Hypothalamus (tissue), 51 donors: ENCODE data around the gene STK32C.

Source experiments
- DNase-seq, 51 donors: peaks; one replicate each; lab custom pipeline; 2025; lab: John Stamatoyannopoulos, UW

The STK32C gene

GRCh38 chr10:132192991-132193665 is 114.6 kb downstream of the STK32C start:
- DNase-seq: peak in 1 of 51 donors; percentile 8

DNA sequence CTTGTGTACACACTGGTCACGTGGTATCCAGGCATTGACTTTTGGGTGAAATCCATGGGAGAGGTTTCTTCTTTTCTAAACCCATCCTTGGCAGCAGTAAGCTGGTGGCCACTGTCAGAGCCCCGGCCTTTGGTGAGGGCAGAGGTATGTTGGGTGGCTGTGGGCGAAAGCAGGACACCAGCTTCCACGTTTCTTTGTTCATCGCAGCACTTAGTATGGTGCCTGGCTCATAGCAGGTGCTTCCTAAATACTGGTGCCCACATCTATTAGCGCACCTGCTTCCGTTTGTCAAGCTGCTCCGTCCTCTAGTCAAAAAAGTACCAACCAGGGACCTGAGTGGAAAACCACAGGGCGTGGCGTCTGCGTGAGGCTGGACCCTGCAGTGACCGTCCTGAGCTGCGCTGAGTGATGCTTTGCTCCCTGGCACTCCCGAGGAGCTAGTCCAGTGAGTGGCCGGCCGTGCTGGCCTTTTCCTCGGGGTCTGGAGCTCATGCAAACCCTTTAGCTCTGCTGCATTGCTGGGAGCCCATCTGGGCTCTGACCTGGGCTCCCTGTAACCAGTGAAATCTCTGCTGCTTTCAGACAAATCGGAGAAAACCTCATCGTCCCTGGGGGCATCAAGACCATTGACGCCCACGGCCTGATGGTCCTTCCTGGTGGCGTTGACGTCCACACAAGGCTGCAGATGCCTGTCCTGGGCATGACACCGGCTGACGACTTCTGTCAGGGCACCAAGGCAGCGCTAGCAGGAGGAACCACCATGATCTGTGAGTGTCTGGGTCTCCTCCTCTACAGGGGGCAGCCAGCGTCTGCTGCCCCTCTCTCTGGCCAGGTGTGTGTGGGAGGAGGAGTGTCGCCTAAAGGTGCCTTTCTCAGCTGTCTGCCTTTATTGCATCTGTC is 115.4 kb downstream of the STK32C start:
- DNase-seq: no peak

DNA sequence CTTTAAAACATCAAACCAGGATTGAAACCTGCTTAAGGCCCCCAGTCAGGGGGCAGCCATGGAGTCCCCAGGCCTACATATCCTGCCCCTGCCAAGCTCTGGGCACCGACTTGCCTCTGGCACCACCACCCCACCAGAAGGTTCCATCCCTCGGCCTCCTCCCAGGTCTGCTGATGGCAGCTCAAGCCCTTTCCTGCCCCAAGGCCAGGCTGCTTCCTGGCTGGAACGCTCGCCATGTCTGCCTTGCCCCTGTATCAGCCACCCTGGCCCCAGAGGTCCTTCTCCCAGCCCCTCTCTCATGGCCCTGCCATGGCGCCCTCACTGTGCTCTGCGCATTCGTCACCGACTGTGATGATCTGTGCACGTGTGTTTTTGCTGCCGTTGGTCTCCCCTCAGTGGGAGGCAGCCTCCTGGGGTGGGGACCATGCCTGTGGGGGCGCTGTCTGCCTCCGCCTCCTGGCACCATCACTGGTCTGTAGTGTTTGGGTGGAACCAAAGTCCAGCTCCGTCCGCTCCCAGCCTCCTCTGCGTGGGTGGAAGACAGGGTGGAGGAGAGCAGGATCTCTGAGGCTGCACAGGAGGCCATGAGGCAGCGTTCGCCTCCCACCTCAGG is 117.8 kb downstream of the STK32C start:
- DNase-seq: no peak

GRCh38 chr10:132189016-132189415 is 118.7 kb downstream of the STK32C start:
- no peak for DNase-seq

GRCh38 chr10:132188331-132188730 is 119.4 kb downstream of the STK32C start:
- DNase-seq: peak in 3 of 51 donors; percentile 28 to 40 (median 38)

GRCh38 chr10:132187430-132188138 is 120.2 kb downstream of the STK32C start:
- DNase-seq: no peak

- DNase-seq: peak in 37 of 51 donors; percentile 11 to 83 (median 43)
Observed at GRCh38 chr10:132186488-132187429, 121.0 kb downstream of the STK32C start, which contains the start of gene DPYSL4. TSS of gene DPYSL4 (plus strand) at chr10:132186948. CDS start at chr10:132187064, 116 bp downstream.

DNA sequence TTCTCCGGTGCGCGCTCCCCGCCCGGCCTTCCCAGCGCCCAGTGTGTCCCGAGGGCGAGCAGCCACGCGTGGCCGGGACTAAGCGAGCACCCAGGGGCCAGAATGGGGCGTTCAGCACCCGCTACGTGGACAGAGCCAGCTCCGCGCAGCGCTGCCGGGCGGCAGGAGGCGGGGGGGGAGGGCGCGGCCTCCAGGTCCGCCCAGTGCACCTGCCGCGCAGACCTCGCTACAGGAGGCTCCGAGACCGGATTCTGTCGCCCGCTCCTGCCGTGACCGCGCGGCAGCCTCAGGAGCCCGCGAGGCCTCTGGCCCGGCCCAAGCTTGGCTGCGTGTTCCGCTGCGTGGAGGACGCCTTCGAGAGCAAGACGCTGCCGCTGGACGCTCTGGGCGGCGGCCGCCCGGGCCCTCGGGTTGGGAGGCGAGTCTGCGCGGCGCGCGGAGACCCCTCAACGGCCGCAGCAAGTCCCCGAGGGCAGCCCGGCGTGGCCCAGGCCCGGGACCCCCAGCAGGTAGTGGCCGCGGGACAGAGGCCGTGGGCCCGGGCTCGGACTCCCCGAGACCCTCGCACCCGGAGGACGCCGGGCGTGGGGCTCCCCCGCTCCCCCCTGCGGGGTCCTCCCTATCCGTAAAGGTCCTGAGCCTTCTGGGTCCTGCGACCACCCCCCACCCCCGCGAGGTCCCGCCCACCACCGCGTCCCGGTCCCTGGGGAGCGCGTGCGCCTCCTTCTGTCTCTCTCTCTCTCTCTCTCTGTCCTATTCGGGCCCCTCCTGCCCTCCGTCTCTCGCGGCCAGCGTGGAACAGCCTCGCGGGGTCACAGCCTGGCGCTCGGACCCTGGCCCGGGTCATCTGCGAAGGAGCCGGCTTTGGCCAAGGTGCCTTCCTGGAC is 121.9 kb downstream of the STK32C start:
- DNase-seq: peak in 3 of 51 donors; percentile 16 to 39 (median 22)

DNA sequence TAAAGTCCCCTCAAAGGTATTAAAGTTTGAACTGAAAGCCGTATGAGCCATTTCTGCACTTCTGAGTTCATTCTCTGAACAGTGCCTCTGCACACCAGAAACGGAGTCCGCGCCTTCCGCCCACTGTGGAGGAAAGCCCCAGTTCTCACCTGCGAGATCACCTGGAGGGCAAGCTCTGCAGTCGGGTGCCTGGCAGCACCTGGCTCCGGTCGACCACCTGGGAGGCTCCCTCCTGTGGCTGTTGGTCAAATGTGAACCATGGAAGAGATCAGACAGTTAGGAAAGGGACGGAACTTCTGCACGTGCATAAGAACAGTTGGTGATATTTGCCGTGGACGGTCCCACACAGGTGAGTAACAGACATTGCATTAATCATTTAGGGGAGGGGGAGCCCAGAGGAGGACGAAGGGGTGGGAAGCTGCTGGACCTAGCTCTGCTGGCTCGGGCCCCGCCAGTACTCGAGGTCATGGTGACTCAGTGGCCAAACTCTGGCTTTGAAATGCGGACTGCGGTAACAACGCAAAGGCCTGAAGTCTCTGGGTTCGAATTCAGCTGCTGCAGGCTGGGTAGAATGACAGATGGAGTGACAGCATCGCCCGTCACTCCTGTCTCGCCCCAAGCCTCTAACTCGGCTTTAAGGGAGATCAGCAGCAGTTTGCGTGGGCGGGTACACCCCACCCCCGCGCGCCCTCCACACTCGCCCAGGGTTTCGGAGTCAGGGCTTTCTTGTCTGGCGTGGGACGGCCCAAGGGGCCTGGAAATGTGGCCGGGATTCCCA is 122.7 kb downstream of the STK32C start:
- no peak for DNase-seq

DNA sequence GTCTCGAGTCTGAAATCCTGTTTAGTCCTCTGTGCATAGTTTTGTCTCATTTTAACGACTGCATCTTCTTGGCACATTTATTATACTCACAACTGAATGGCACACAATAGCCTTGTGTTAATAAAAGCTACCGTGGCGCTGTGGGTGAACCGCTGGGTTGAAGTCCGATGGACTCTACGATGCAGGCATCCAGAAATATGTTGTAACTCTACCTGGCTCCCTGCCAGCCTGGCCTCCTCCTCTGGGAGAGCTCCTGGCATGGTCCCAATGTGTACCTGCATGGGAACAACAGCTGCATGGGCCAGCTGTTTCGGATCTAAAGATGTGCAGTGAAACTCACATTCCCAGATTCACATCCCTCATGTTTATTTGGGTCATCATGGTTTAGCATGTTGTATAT is 124.7 kb downstream of the STK32C start:
- DNase-seq: peak in 3 of 51 donors; percentile 8 to 52 (median 20)

DNA sequence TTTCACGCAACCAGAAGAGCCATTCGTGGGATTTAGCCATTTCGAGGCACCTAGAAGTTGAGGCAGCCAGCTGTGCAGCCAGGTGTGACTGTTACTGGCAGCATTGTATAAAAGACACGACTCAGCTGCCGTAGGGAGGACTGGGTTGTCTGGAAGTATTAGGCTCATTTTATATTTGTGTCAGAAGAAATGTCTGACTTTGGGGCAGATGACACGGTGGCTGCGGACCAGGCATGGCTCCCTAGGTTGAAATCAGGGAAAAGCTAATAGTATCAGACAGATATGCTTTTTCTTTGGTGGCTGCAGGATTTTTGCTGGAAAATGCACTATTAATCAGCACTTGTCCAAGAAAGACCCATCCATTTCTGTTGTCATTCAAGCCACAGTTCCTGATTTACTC is 125.2 kb downstream of the STK32C start:
- no peak for DNase-seq

- DNase-seq: no peak
Observed at GRCh38 chr10:132181691-132182425, 125.9 kb downstream of the STK32C start.

GRCh38 chr10:132180736-132181135 is 127.0 kb downstream of the STK32C start:
- no peak for DNase-seq

DNA sequence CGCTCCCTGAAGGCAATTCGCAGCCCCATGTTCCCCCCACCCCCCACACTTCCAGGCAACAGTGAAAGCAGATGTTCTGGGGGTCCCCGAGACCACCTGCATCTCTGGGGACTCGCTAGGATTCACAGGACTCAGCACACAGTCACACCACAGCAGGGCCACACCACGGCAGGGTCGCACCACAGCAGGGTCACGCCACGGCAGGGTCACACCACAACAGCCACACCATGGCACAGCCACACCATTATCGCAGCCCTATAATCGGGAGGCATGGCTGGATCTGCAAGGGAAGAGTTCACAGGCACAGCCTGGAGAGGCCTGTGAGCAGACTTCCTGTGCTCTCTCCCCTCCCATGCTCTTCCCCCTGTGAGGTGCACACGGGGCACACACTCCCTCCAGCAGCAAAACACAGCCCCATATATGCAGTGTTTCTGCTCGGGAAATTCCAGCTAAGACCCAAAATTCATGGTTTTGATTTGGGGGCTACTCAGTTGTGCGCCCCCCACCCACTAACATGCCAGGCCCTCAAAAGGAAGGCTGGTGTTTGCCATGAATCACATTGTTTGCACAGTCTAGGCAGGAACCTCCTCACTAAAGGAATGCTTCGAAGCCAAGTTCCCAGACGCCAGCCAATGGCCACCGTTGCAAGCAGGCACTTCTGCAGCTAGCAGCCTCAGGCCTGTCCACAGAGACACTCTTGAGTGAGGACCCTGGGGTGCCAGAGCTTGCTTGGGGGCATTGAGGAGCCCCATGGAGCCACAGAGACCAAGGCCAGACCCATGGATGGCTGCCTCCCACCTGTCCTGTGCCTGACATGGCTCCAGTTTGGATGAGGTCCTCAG is 128.0 kb downstream of the STK32C start:
- no peak for DNase-seq

DNA sequence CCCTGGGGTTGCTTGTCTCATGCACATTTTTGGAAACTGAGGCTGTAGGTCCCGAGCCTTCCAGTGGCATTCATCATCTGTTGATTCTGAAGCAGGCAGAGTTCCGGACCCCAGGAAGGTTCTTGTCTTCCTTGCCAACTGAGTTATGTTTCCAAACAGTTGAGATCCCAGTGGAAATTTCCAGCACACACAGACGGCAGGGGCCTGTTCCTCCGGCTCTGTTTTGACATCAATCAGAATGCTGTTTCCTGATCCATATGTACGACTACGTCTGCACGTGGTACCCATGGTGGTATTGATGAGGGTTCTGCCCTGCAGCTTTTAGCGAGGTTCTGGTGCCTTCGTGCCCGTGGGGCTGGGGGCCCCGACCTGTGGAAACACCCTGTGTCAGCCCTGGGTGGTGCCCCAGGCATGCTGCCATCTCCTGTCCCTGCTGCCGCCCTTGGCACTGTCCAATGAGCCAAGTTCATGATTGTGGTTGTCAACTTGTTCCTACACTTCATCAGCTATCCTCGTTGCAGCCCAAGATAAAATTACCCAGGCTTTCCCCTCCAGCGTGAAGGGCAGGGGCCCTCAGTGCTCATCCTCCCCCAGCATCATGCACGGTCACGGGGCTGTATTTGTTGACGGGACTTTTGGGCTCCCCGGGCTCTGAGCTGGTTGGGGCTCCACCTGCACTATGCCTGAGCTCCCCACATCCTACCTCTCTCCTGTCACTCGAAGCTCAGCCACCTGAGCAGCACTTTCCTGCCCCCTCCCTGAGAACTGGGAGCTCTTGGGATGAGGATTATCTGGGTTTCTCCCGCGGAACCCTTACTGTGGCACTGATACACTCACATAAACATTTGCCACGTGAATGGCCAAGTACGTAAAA is 128.8 kb downstream of the STK32C start:
- no peak for DNase-seq
